PC-3 (cell line): Measurements from ENCODE around the gene TIGD4. TPM values are rescaled to one million over a fixed set of nuclear protein-coding genes. Genes with fewer than 3 reads are reported as not detected.
"Not testable (repeated sequence)": the region's sequence is repeated elsewhere in the genome, so short reads cannot be mapped to it uniquely, and the experiment has no call there.

ENCODE experiments used
- ATAC-seq: fragments of 200-7000 bp; cut with Tn5 transposase; 2 replicates; pipeline ENCODE4 v1.9.1; 2020; ENCODE audit warnings: mild to moderate bottlenecking, moderate library complexity
- BruUV-seq: library from RNA; stranded (reverse); fragments of 400-500 nt; replicated peaks from 2 replicates; lab custom pipeline; 2021; lab: Mats Ljungman, UMichigan
- CTCF ChIA-PET: fragments of 300-600 bp; sonication (Branson Sonifier 250); formaldehyde crosslinking; loops from one replicate; lab custom pipeline; 2022; ENCODE audit warnings: antibody characterized with exemption; lab: Charles Lee
- POLR2A ChIA-PET: fragments of 300-600 bp; sonication (Branson Sonifier 250); formaldehyde crosslinking; loops from one replicate; lab custom pipeline; 2022; ENCODE audit warnings: antibody characterized with exemption; ENCODE audit not compliant: unreplicated experiment; lab: Charles Lee
- DNase-seq: peaks from one replicate; pipeline ENCODE4 v3.0.0-alpha.2; 2015
- H2AFZ ChIP-seq: fragments of 300-600 bp; sonication (generic); 2 replicates; pipeline ENCODE4 v1.6.0; 2016; ENCODE audit warnings: antibody characterized with exemption, low read length
- H3F3A ChIP-seq: fragments of 300-600 bp; sonication (generic); one replicate; pipeline ENCODE4 v1.6.0; 2017; ENCODE audit warnings: antibody characterized with exemption, low read length, control low read depth, mild to moderate bottlenecking; ENCODE audit not compliant: unreplicated experiment
- H3K27ac ChIP-seq: fragments of 300-600 bp; sonication (generic); 2 replicates; pipeline ENCODE4 v1.5.1; 2016; ENCODE audit warnings: mild to moderate bottlenecking, low read length
- H3K27me3 ChIP-seq: fragments of 300-600 bp; sonication (generic); 2 replicates; pipeline ENCODE4 v1.6.1; 2016; ENCODE audit warnings: low read length, mixed read lengths
- H3K36me3 ChIP-seq: fragments of 300-600 bp; sonication (generic); 2 replicates; pipeline ENCODE4 v1.6.1; 2016; ENCODE audit warnings: low read depth, mixed run types, low read length, mixed read lengths
- H3K4me1 ChIP-seq: fragments of 300-600 bp; sonication (generic); 2 replicates; pipeline ENCODE4 v1.5.1; 2016; ENCODE audit warnings: low read length; ENCODE audit not compliant: insufficient read depth
- H3K4me2 ChIP-seq: fragments of 300-600 bp; sonication (generic); 2 replicates; pipeline ENCODE4 v1.6.0; 2016; ENCODE audit warnings: low read length
- H3K4me3 ChIP-seq: fragments of 300-600 bp; sonication (generic); 2 replicates; pipeline ENCODE4 v1.5.1; 2016; ENCODE audit warnings: mild to moderate bottlenecking, low read length, mixed read lengths
- H3K79me2 ChIP-seq: fragments of 300-600 bp; sonication (generic); 2 replicates; pipeline ENCODE4 v1.6.1; 2017; ENCODE audit warnings: low read length, mixed read lengths
- H3K9ac ChIP-seq: fragments of 300-600 bp; sonication (generic); 2 replicates; pipeline ENCODE4 v1.6.0; 2016; ENCODE audit warnings: mild to moderate bottlenecking, low read length
- H3K9me2 ChIP-seq: fragments of 300-600 bp; sonication (generic); replicated peaks from 2 replicates; pipeline ENCODE4 v1.6.1; 2016; ENCODE audit warnings: mixed run types, low read length, mixed read lengths
- H3K9me3 ChIP-seq: fragments of 300-600 bp; sonication (generic); 2 replicates; pipeline ENCODE4 v1.6.1; 2016; ENCODE audit warnings: low read length, mixed read lengths
- H4K20me1 ChIP-seq: fragments of 300-600 bp; sonication (generic); 2 replicates; pipeline ENCODE4 v1.6.1; 2016; ENCODE audit warnings: low read length, mixed read lengths
- EZH2 ChIP-seq: fragments of 300-600 bp; sonication (generic); IDR thresholded peaks from one replicate; pipeline ENCODE4 v1.6.1; 2017; ENCODE audit warnings: antibody characterized with exemption, mild to moderate bottlenecking, low read length; ENCODE audit not compliant: unreplicated experiment
- EZH2phosphoT487 ChIP-seq: fragments of 300-600 bp; sonication (generic); IDR thresholded peaks from 2 replicates; pipeline ENCODE4 v1.6.1; 2018; ENCODE audit warnings: mild to moderate bottlenecking, antibody characterized with exemption, low read length, borderline replicate concordance
- intact Hi-C: fragments of 100-400 bp; cut with micrococcal nuclease; formaldehyde crosslinking; loops from 2 replicates; pipeline ENCODE4 v1.9.0; 2023
- total RNA-seq: library from RNA; depleted of rRNA; stranded (reverse); fragments of >200 nt; gene quantifications from 2 replicates; pipeline ENCODE4 v1.2.3, GENCODE V29; 2014
- TF ChIP-seq, protein P1 (sequence below): fragments of 300-600 bp; sonication (generic); conservative IDR thresholded peaks from 2 replicates; pipeline ENCODE4 v1.5.1; 2017; ENCODE audit warnings: antibody characterized with exemption, low read depth, mild to moderate bottlenecking, low read length

TIGD4 gene
- total RNA-seq, 1 experiment from 2014 or later: 0.07 TPM

DNA sequence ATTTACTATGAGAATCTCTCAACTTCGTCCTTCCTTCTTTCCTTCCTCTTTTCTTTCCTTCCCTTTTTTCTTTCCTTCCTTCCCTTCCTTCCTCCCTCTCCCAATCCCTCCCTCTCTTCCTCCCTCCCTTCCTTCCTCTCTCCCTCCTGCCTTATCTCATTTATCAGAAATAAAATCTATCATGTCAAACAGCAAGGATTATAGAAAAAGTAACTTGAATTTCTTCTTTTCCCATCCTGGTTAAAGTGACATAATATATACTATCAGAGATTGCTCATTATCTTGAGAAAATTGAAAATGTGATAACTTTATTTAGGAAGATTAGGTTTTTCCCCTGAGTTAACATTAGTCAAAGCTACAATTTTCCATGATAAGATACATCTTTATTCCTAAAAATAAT is 5.6 kb downstream of the TIGD4 start:
- Histone ChIP-seq H3K4me2 (no peak overlapping the region), H3K9ac (no peak overlapping the region), H3F3A (no peaks in the 10 kb centered on the region), H3K27me3 (no peaks in the 10 kb centered on the region), H3K36me3 (no peaks in the 10 kb centered on the region), H3K9me2 (no peaks in the 10 kb centered on the region), H3K79me2 (no peaks in the 10 kb centered on the region), H4K20me1 (no peaks in the 10 kb centered on the region), H3K4me3 (no peak overlapping the region), H3K9me3 (no peaks in the 10 kb centered on the region), H3K4me1 (0 out of 2 replicates have a peak, but pooled peaks cover 4% of the 10 kb centered on the region), H3K27ac (no peak overlapping the region), H2AFZ (no peak overlapping the region)
- CTCF ChIA-PET: no interaction called here
- POLR2A ChIA-PET: no interaction called here
- intact Hi-C loops: no loop called here
- no TSS peak for BruUV-seq
- TF ChIP-seq EZH2phosphoT487 (no peak), EZH2 (no peak)
- TF ChIP-seq, protein P1, sequence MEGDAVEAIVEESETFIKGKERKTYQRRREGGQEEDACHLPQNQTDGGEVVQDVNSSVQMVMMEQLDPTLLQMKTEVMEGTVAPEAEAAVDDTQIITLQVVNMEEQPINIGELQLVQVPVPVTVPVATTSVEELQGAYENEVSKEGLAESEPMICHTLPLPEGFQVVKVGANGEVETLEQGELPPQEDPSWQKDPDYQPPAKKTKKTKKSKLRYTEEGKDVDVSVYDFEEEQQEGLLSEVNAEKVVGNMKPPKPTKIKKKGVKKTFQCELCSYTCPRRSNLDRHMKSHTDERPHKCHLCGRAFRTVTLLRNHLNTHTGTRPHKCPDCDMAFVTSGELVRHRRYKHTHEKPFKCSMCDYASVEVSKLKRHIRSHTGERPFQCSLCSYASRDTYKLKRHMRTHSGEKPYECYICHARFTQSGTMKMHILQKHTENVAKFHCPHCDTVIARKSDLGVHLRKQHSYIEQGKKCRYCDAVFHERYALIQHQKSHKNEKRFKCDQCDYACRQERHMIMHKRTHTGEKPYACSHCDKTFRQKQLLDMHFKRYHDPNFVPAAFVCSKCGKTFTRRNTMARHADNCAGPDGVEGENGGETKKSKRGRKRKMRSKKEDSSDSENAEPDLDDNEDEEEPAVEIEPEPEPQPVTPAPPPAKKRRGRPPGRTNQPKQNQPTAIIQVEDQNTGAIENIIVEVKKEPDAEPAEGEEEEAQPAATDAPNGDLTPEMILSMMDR: no peak
- DNase-seq (no peak), ATAC-seq (no peak)

DNA sequence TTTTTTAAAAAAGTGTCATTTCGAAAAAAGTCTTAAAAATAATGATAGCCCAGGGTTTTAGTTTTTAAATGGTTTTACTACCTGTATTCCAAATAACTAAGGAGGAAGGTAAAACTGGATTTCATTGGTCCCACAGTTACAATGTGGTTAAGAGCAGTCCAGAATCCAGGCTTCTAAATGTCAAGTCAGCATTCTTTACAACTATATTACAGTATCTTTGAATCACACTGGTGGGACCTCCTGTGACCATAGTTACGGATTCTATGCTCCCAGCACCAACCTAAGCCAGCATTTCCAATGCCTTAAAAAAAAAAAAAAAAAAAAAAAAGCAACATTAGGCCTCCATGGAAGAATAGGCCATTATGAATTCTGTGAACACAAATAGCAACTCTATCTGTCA is 6.2 kb downstream of the TIGD4 start:
- intact Hi-C loops: no loop called here
- H3K4me1 ChIP-seq: 0 out of 2 replicates have a peak, but pooled peaks cover 4% of the 10 kb centered on the region
- no peak for TF ChIP-seq EZH2phosphoT487
- no peaks in the 10 kb centered on the region for H3F3A ChIP-seq
- H3K27ac ChIP-seq: no peak overlapping the region
- no peak overlapping the region for H2AFZ ChIP-seq
- H3K4me3 ChIP-seq: no peak overlapping the region
- ATAC-seq (no peak), DNase-seq (no peak)
- H3K4me2 ChIP-seq: no peak overlapping the region
- H3K9ac ChIP-seq: no peak overlapping the region
- H3K36me3 ChIP-seq: no peaks in the 10 kb centered on the region
- H3K9me3 ChIP-seq: no peaks in the 10 kb centered on the region
- H4K20me1 ChIP-seq: no peaks in the 10 kb centered on the region
- no peaks in the 10 kb centered on the region for H3K79me2 ChIP-seq
- POLR2A ChIA-PET: no interaction called here
- CTCF ChIA-PET: no interaction called here
- no TSS peak for BruUV-seq
- no peaks in the 10 kb centered on the region for H3K9me2 ChIP-seq
- H3K27me3 ChIP-seq: no peaks in the 10 kb centered on the region

DNA sequence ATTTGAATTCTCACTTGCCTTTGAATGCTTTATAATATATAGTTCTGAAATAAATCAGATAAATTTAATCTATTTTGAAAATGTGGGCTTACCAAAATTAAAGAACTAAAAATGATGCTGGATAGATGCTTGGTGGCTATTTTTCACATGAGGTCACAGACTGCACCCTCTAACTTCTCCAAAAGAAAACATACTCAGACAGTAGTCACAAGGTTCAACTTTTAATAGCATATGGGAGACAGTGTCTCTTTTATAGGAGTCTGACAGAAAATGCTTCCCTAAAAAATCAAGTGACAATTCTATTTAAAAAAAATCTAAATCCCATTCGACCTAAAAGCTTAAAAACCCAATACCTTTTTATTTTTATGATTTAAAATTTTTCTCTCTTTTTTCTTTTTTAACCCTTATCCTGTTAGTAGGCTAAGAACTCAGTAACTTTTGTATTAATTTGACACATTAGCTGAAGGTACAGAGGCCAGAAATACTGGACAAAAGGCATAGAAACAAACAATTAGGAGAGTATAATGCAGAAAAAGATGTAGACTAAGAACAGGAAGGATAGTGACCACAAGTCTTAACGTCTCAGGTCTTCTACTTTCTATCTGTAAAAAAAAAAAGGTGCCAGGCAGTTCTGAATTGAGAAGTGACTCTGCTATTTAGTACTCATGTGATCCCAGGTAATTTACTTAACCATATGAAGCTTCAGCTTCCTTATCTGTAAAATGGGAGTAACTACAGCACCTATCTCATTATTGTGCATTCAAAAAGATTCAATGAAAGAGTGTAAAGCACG is 7.6 kb downstream of the TIGD4 start:
- H3K4me1 ChIP-seq: 0 out of 2 replicates have a peak, but pooled peaks cover 4% of the 10 kb centered on the region
- H3K27me3 ChIP-seq: no peaks in the 10 kb centered on the region
- H3K4me2 ChIP-seq: no peak overlapping the region
- no peak overlapping the region for H3K4me3 ChIP-seq
- no peaks in the 10 kb centered on the region for H3K9me3 ChIP-seq
- intact Hi-C loops: no loop called here
- H4K20me1 ChIP-seq: no peaks in the 10 kb centered on the region
- H3K9ac ChIP-seq: no peak overlapping the region
- H3F3A ChIP-seq: no peaks in the 10 kb centered on the region
- no TSS peak for BruUV-seq
- no peak overlapping the region for H2AFZ ChIP-seq
- ChIA-PET CTCF (no interaction called here), POLR2A (no interaction called here)
- no peaks in the 10 kb centered on the region for H3K79me2 ChIP-seq
- DNase-seq: no peak
- no peak overlapping the region for H3K27ac ChIP-seq
- no peaks in the 10 kb centered on the region for H3K9me2 ChIP-seq
- ATAC-seq: no peak
- no peaks in the 10 kb centered on the region for H3K36me3 ChIP-seq
- no peak for TF ChIP-seq EZH2phosphoT487
- TF ChIP-seq, protein P1: no peak
- TF ChIP-seq EZH2: no peak

DNA sequence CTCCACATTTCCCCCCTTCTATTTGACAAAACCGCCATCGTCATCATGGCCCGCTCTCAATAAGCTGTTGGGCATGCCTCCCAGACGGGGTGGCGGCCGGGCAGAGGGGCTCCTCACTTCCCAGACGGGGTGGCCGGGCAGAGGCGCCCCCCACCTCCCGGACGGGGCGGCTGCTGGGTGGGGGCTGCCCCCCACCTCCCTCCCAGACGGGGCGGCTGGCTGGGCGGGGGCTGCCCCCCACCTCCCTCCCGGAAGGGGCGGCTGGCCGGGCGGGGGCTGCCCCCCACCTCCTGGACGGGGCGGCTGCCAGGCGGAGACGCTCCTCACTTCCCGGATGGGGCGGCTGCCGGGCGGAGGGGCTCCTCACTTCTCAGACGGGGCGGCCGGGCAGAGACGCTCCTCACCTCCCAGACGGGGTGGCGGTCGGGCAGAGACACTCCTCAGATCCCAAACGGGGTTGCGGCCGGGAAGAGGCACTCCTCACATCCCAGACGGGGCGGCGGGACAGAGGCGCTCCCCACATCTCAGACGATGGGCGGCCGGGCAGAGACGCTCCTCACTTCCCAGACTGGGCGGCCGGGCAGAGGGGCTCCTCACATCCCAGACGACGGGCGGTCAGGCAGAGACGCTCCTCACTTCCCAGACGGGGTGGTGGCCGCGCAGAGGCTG is 14.3 kb downstream of the TIGD4 start:
- H3F3A ChIP-seq, CTCF ChIA-PET, ATAC-seq, BruUV-seq, H3K27me3 ChIP-seq, H3K9me2 ChIP-seq, H3K79me2 ChIP-seq, H3K9ac ChIP-seq, DNase-seq, H4K20me1 ChIP-seq, H3K9me3 ChIP-seq, H3K4me3 ChIP-seq, H3K27ac ChIP-seq, H3K36me3 ChIP-seq, POLR2A ChIA-PET, H3K4me2 ChIP-seq, H2AFZ ChIP-seq, H3K4me1 ChIP-seq, intact Hi-C loops: not testable (repeated sequence)
